ENCODE measurements around the gene MPRIP.

DNA sequence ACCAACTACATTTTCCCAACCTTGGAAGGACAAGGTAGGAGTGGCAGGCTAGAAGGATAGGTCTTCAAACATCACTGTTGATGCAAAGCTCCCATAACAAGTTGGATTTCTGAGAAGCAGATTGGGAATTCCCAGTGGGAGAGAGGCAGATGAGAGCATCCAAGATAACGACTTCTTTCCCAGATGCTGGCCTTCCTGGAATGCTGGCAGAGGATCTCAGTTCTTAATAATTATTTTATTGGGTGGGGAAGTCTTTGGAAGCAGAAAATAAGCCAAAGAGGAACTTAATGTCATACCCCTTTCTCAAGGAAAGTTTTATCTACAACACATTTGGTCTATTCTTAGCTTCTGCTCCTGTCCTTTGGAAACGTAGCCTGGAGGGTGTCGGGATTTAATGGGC is 64.5 kb downstream of the MPRIP start:
- TF ChIP-seq, protein P1, sequence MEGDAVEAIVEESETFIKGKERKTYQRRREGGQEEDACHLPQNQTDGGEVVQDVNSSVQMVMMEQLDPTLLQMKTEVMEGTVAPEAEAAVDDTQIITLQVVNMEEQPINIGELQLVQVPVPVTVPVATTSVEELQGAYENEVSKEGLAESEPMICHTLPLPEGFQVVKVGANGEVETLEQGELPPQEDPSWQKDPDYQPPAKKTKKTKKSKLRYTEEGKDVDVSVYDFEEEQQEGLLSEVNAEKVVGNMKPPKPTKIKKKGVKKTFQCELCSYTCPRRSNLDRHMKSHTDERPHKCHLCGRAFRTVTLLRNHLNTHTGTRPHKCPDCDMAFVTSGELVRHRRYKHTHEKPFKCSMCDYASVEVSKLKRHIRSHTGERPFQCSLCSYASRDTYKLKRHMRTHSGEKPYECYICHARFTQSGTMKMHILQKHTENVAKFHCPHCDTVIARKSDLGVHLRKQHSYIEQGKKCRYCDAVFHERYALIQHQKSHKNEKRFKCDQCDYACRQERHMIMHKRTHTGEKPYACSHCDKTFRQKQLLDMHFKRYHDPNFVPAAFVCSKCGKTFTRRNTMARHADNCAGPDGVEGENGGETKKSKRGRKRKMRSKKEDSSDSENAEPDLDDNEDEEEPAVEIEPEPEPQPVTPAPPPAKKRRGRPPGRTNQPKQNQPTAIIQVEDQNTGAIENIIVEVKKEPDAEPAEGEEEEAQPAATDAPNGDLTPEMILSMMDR (IDR thresholded peaks at IDR 0.05): no peak
- TF ChIP-seq EZH2 (IDR thresholded peaks at IDR 0.05; ENCODE audit: borderline replicate concordance, insufficient read depth, low read depth, low read length, poor library complexity, severe bottlenecking): no peak
